GM12878 (cell line): ENCODE results near the gene ALG2. TPM values are rescaled to one million over a fixed set of nuclear protein-coding genes. Genes with fewer than 3 reads are reported as not detected.
A peak's percentile ranks its signal among the peaks of the same experiment; 100 is the strongest.

ENCODE experiments used
- ATAC-seq: fragments of 200-7000 bp; cut with Tn5 transposase; 3 replicates; pipeline ENCODE4 v1.9.1; 2020; ENCODE audit warnings: mild to moderate bottlenecking, moderate library complexity
- Bru-seq: library from RNA; stranded (reverse); fragments of 400-500 nt; gene quantifications from one replicate; lab custom pipeline; 2021; lab: Mats Ljungman, UMichigan
- BruChase-seq, 2 experiments: library from RNA; stranded (reverse); fragments of 400-500 nt; gene quantifications; one replicate each; lab custom pipeline; 2021; lab: Mats Ljungman, UMichigan
- BruUV-seq: library from RNA; stranded (reverse); fragments of 400-500 nt; replicated peaks from 2 replicates; lab custom pipeline; 2021; lab: Mats Ljungman, UMichigan
- CTCF ChIA-PET: fragments of 300-600 bp; sonication (Branson Sonifier 250); formaldehyde crosslinking; extraction: SDS; loops from one replicate; lab custom pipeline; 2021; ENCODE audit warnings: inconsistent platforms; lab: Yijun Ruan, JAX
- POLR2A ChIA-PET: fragments of 350-600 bp; formaldehyde crosslinking; extraction: SDS; loops from one replicate; lab custom pipeline; 2021; ENCODE audit warnings: inconsistent platforms; lab: Charles Lee
- RAD21 ChIA-PET: fragments of 300-600 bp; sonication (Branson Sonifier 250); formaldehyde crosslinking; loops from one replicate; lab custom pipeline; 2023; ENCODE audit warnings: antibody characterized with exemption; ENCODE audit not compliant: unreplicated experiment; lab: Charles Lee
- SMC1A ChIA-PET: fragments of 300-600 bp; sonication (Branson Sonifier 250); formaldehyde crosslinking; loops from one replicate; lab custom pipeline; 2023; ENCODE audit not compliant: unreplicated experiment, uncharacterized antibody; lab: Charles Lee
- DNase-seq: peaks from one replicate; pipeline ENCODE4 v3.0.0-alpha.2; 2011; ENCODE audit warnings: low read depth, low spot score
- FAIRE-seq: peaks from 3 replicates; lab custom pipeline; 2011; peaks lifted over from hg19 to GRCh38; lab: Jason Lieb, UNC
- H2AFZ ChIP-seq: 2 replicates; pipeline ENCODE4 v1.6.0; 2011; ENCODE audit warnings: low read depth, low read length, control low read depth; ENCODE audit not compliant: control insufficient read depth
- H3K27ac ChIP-seq: 2 replicates; pipeline ENCODE4 v1.5.1; 2011; ENCODE audit warnings: control low read depth; ENCODE audit not compliant: control insufficient read depth, insufficient read depth
- H3K27me3 ChIP-seq, 2 experiments: replicated peaks in 1 of 2; 2 replicates each; pipeline versions ENCODE4 v1.6.0 to v1.6.1; 2011; ENCODE audit warnings: low read length in 1 of 2; ENCODE audit not compliant: control insufficient read depth in 2 of 2, insufficient read depth in 2 of 2
- H3K36me3 ChIP-seq, 2 experiments: 2 replicates each; pipeline ENCODE4 v1.5.1; 2011; ENCODE audit warnings: low read length in 1 of 2; ENCODE audit not compliant: control insufficient read depth in 2 of 2, insufficient read depth in 2 of 2
- H3K4me1 ChIP-seq: 2 replicates; pipeline ENCODE4 v1.6.1; 2011; ENCODE audit warnings: mild to moderate bottlenecking, low read length, moderate library complexity, mixed read lengths; ENCODE audit not compliant: control insufficient read depth, insufficient read depth
- H3K4me2 ChIP-seq: 2 replicates; pipeline ENCODE4 v1.6.0; 2011; ENCODE audit warnings: control low read depth; ENCODE audit not compliant: control insufficient read depth, insufficient read depth
- H3K4me3 ChIP-seq: fragments of 200-600 bp; sonication (generic); 2 replicates; pipeline ENCODE4 v1.5.1; 2016
- H3K79me2 ChIP-seq: 2 replicates; pipeline ENCODE4 v1.6.0; 2011; ENCODE audit warnings: low read length; ENCODE audit not compliant: control insufficient read depth, insufficient read depth
- H3K9ac ChIP-seq: 2 replicates; pipeline ENCODE4 v1.8.0; 2011; ENCODE audit warnings: low read length, control low read depth, mixed read lengths; ENCODE audit not compliant: control insufficient read depth, insufficient read depth
- H3K9me3 ChIP-seq: replicated peaks from 3 replicates; pipeline ENCODE4 v1.5.1; 2011; ENCODE audit warnings: mild to moderate bottlenecking, low read length; ENCODE audit not compliant: control insufficient read depth, insufficient read depth
- H4K20me1 ChIP-seq: 2 replicates; pipeline ENCODE4 v1.6.0; 2011; ENCODE audit not compliant: control insufficient read depth, insufficient read depth
- ASH2L ChIP-seq: fragments of 300-600, 200-600 bp; sonication (generic); IDR thresholded peaks from 2 replicates; pipeline ENCODE4 v1.6.1; 2017; ENCODE audit warnings: low read depth, mild to moderate bottlenecking, borderline replicate concordance
- BACH1 ChIP-seq: fragments of 450-650 bp; IDR thresholded peaks from 2 replicates; pipeline ENCODE4 v1.6.1; 2017; ENCODE audit warnings: mild to moderate bottlenecking, borderline replicate concordance
- CREB1 ChIP-seq: IDR thresholded peaks from 2 replicates; pipeline ENCODE4 v1.6.1; 2012; ENCODE audit warnings: low read depth, mild to moderate bottlenecking, inconsistent platforms
- ETV6 ChIP-seq, 2 experiments: fragments of 450-650 bp in 1 of 2; IDR thresholded peaks in 1 of 2; conservative IDR thresholded peaks in 1 of 2; 2 replicates each; pipeline ENCODE4 v1.6.1; 2014; ENCODE audit warnings: antibody characterized with exemption in 1 of 2, borderline replicate concordance in 1 of 2, low read depth in 1 of 2, mild to moderate bottlenecking in 1 of 2, moderate library complexity in 1 of 2
- NFIC ChIP-seq: IDR thresholded peaks from 2 replicates; pipeline ENCODE4 v1.6.1; 2012; ENCODE audit warnings: low read depth, mild to moderate bottlenecking, inconsistent platforms, low read length, moderate library complexity
- RELA ChIP-seq: fragments of 450-650 bp; IDR thresholded peaks from 2 replicates; pipeline ENCODE4 v1.8.0; 2014; ENCODE audit warnings: borderline replicate concordance; ENCODE audit not compliant: partially characterized antibody
- REST ChIP-seq: IDR thresholded peaks from 2 replicates; pipeline ENCODE4 v1.6.1; 2012; ENCODE audit warnings: mild to moderate bottlenecking, low read depth, low read length
- USF2 ChIP-seq: IDR thresholded peaks from 2 replicates; pipeline ENCODE4 v1.6.1; 2011; ENCODE audit warnings: low read depth, low read length, improper control_type of control experiment, borderline replicate concordance
- WGBS: methylation state at CpG from one replicate; pipeline ENCODE4 v1.1.6; 2016; ENCODE audit warnings: low lambda C conversion rate; ENCODE audit not compliant: insufficient replicate concordance, insufficient coverage; ENCODE audit errors: missing lambda C conversion rate; 5-methylcytosine and 5-hydroxymethylcytosine counted together
- in situ Hi-C: fragments of 300-500 bp; cut with MboI; formaldehyde crosslinking; loops from 9 replicates; pipeline ENCODE4 v1.14.3; 2018; ENCODE audit warnings: mixed read lengths
- intact Hi-C: fragments of 100-400 bp; cut with micrococcal nuclease; formaldehyde crosslinking; loops from one replicate; pipeline ENCODE4 v1.14.2; 2022; ENCODE audit not compliant: unreplicated experiment
- long read RNA-seq, 2 experiments: library from polyadenylated mRNA; unstranded; transcript quantifications; one replicate each; pipeline ENCODE4 v2.0.0, GENCODE V29; 2019 to 2020
- polyA minus RNA-seq, 3 experiments: library from RNA; depleted of rRNA, polyadenylated mRNA; stranded (reverse); fragments of >200 nt; gene quantifications; 2 replicates each; pipeline ENCODE4 v1.2.3, GENCODE V29; 2011
- polyA plus RNA-seq, 11 experiments: library from polyadenylated mRNA; depleted of rRNA in 4 of 11; unstranded in 6 of 11; stranded (reverse) in 5 of 11; fragments of >200 nt; fragmentation: Nextera tagmentation in 4 of 11; fragmentation: Illumina TruSeq in 1 of 11; extraction: Ambion mirVana in 4 of 11; extraction: Trizol in 1 of 11; gene quantifications; 1 replicate in 1 of 11; 2 replicates in 10 of 11; pipeline versions ENCODE4 v1.2.1 to v1.2.3, GENCODE V29; 2011 to 2016; ENCODE audit warnings: inconsistent platforms in 2 of 11, missing spikeins in 2 of 11, low read depth in 1 of 11
- total RNA-seq, 4 experiments: library from RNA; depleted of rRNA in 3 of 4; stranded (reverse); fragments of >200 nt in 3 of 4; fragmentation: Illumina TruSeq in 1 of 4; extraction: Trizol in 1 of 4; gene quantifications; 2 replicates each; pipeline versions ENCODE4 v1.2.1 to v1.2.3, GENCODE V29; 2013 to 2021
- TF ChIP-seq, protein P1 (sequence below): IDR thresholded peaks from 2 replicates; pipeline ENCODE4 v1.6.1; 2011; ENCODE audit warnings: borderline replicate concordance, low read depth, mild to moderate bottlenecking, moderate library complexity, low read length; ENCODE audit not compliant: insufficient read depth, poor library complexity, severe bottlenecking

Gene ALG2
- total RNA-seq (2013; cell fraction: nucleolus; rRNA removed): 49.9 and 52.5 TPM in 2 replicates
- total RNA-seq (2014; rRNA removed): 43.0 and 45.2 TPM in 2 replicates
- total RNA-seq (2014; rRNA removed; fragmentation: Illumina TruSeq; extraction: Trizol): 34.6 and 34.9 TPM in 2 replicates
- total RNA-seq (2021): 31.7 and 33.0 TPM in 2 replicates
- polyA plus RNA-seq (2011; ENCODE audit: low read depth): 27.8 TPM
- 44.7 and 56.1 TPM in 2 replicates for polyA plus RNA-seq (2011; rRNA removed)
- polyA plus RNA-seq (2011; cell fraction: cytosol; rRNA removed): 31.6 and 31.8 TPM in 2 replicates
- 24.9 and 27.6 TPM in 2 replicates for polyA plus RNA-seq (2011; cell fraction: nucleus; rRNA removed)
- polyA plus RNA-seq (2012): 30.4 and 32.4 TPM in 2 replicates
- polyA plus RNA-seq (2014; fragmentation: Illumina TruSeq; extraction: Trizol): 40.9 and 53.2 TPM in 2 replicates
- 10 to 100 TPM in 1 of 2 experiments, 1 to 10 TPM in 1; 8.8 to 17.8 TPM for polyA plus RNA-seq (2014; fragmentation: Nextera tagmentation; extraction: Ambion mirVana)
- polyA plus RNA-seq (2014; rRNA removed): 36.3 and 37.2 TPM in 2 replicates
- 10 to 100 TPM; 50.8 to 52.5 TPM for polyA plus RNA-seq (2016; fragmentation: Nextera tagmentation; extraction: Ambion mirVana)
- 22.4 and 26.1 TPM in 2 replicates for polyA minus RNA-seq (2011; rRNA and poly(A)+ RNA removed)
- polyA minus RNA-seq (2011; cell fraction: cytosol; rRNA and poly(A)+ RNA removed): 8.8 and 9.9 TPM in 2 replicates
- 15.4 and 21.9 TPM in 2 replicates for polyA minus RNA-seq (2011; cell fraction: nucleus; rRNA and poly(A)+ RNA removed)
- percentile 98 among the genes with signal in this experiment for Bru-seq, nascent RNA
- percentile 86 among the genes with signal in this experiment for BruChase-seq, experiment 1, labeled RNA remaining after a 6-hour chase
- percentile 96 among the genes with signal in this experiment for BruChase-seq, experiment 2, labeled RNA remaining after a 2-hour chase
- long read RNA-seq, experiment 1, transcript ALG2-203 (2 exons, 1,880 nt): major isoform, 20 of 27 reads
- long read RNA-seq, experiment 1, partial matches to known transcripts: 2 of 27 reads
- long read RNA-seq, experiment 1, other reads (novel, unspliced or antisense): 1 of 27 reads
- long read RNA-seq, experiment 2, transcript ALG2-201 (3 exons, 2,966 nt): minor isoform, 24 of 118 reads
- long read RNA-seq, experiment 2, transcript ALG2-203 (2 exons, 1,880 nt): major isoform, 86 of 118 reads
- long read RNA-seq, experiment 2, partial matches to known transcripts: 6 of 118 reads
- long read RNA-seq, experiment 2, other reads (novel, unspliced or antisense): 1 of 118 reads

DNA sequence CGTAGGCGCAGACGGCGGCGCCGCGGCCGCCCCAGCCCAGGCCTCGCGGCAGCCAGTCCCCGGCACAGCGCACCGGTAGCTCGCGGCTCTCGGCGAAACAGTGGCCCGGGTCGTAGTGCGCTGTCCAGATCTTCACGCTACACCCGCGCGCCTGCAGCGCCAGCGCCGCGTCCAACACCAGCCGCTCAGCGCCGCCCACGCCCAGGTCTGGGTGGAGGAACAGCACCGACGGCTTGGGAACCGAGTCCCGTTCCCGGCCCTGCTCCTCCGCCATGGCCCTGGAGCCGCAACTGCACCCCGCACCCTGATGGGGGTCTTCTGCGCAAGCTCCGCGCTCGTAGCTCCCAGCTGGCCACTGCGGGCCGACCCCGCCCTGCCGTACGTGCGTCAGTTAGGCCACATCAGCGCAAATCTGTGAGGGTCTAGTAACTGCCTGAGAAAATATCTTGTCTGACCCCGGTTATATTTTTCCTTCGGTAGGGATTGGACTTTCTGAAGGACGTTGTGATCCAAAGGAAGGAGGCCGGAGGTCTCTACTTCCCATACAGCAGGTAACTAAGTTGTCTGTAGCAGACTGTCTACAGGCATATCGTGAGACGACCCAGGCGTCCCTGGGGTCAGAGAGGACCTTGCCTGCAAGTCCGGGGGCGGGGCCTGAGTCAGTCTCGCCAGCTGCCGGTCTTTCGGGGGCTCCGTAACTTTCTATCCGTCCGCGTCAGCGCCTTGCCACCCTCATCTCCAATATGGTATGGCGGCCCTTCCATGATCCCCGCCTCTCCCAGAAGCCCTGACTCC, at the start of gene ALG2, which contains the start of gene SEC61B:
ALG2 (minus strand) TSS at position 322 of the 795 bp plus-strand sequence; CDS start at position 274, 48 bp downstream.
SEC61B (plus strand) TSS at position 662 of the 795 bp plus-strand sequence; CDS start at position 744, 82 bp downstream.
- Histone ChIP-seq H3K9ac (peak within 1 kb of the TSS; percentile 92), H3K4me3 (peak within 1 kb of the TSS; percentile 97), H3K79me2 (peaks cover 92% of the 10 kb centered on the region), H4K20me1 (no peaks in the 10 kb centered on the region; the same call in 1 of the 2 replicates), H3K36me3 (peaks cover 2 to 6% of the 10 kb centered on the region in 2 experiments), H3K4me1 (peaks cover 9% of the 10 kb centered on the region), H3K9me3 (no peaks in the 10 kb centered on the region), H3K27me3 (no peaks in the 10 kb centered on the region), H3K27ac (peak within 1 kb of the TSS; percentile 99), H3K4me2 (peak within 1 kb of the TSS; percentile 86), H2AFZ (peak within 1 kb of the TSS; percentile 100)
- peak; percentile 91 for FAIRE-seq
- BruUV-seq: no TSS peak
- POLR2A ChIA-PET: interaction anchor here (0.6 to 6.3 kb wide), 18 partner anchors 9 to 292 kb away, joined by 3 to 51 read pairs (median 6); no protein-coding TSS in a partner anchor
- intact Hi-C loops: loop anchor here (1.0 to 5.0 kb wide), 4 partner anchors 21 to 600 kb away; partner anchors contain the start of gene NR4A3
- DNase-seq: peak; percentile 94
- SMC1A ChIA-PET: interaction anchor here (0.7 to 14.7 kb wide), 12 partner anchors 10 to 603 kb away, joined by 3 to 189 read pairs (median 6); no protein-coding TSS in a partner anchor
- ATAC-seq: peak; percentile 91
- RAD21 ChIA-PET: interaction anchor here (0.6 to 10.5 kb wide), 14 partner anchors 11 to 59 kb away, joined by 3 to 121 read pairs (median 4); no protein-coding TSS in a partner anchor
- in situ Hi-C loops: no loop called here
- under 1% methylated on average over 46 of the region's 70 CpGs for WGBS
- CTCF ChIA-PET: interaction anchor here (0.9 to 8.4 kb wide), 10 partner anchors 11 to 292 kb away, joined by 3 to 106 read pairs (median 4); no protein-coding TSS in a partner anchor
- peak; percentile 10; the same call in 1 of the 2 replicates for TF ChIP-seq BACH1
- no peak for TF ChIP-seq NFIC
- TF ChIP-seq, protein P1, sequence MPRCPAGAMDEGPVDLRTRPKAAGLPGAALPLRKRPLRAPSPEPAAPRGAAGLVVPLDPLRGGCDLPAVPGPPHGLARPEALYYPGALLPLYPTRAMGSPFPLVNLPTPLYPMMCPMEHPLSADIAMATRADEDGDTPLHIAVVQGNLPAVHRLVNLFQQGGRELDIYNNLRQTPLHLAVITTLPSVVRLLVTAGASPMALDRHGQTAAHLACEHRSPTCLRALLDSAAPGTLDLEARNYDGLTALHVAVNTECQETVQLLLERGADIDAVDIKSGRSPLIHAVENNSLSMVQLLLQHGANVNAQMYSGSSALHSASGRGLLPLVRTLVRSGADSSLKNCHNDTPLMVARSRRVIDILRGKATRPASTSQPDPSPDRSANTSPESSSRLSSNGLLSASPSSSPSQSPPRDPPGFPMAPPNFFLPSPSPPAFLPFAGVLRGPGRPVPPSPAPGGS: no peak
- TF ChIP-seq ASH2L: peak; percentile 72; the same call in 1 of the 2 replicates
- TF ChIP-seq RELA: peak; percentile 38
- TF ChIP-seq ETV6 (conservative IDR thresholded peaks at IDR 0.05 in 1 of 2, IDR thresholded peaks at IDR 0.05 in 1 of 2; ENCODE audit: borderline replicate concordance in 1 of 2, low read depth in 1 of 2): no peak
- no peak for TF ChIP-seq REST
- peak; percentile 60 for TF ChIP-seq CREB1
- no peak for TF ChIP-seq USF2
